Trophoblast cell (in vitro differentiated cells and primary cell): ENCODE data around the gene OR6J1. TPM values are rescaled to one million over a fixed set of nuclear protein-coding genes. Genes with fewer than 3 reads are reported as not detected.
A peak's percentile ranks its signal among the peaks of the same experiment; 100 is the strongest.

Experiments
- DNase-seq, 2 donors: peaks; one replicate each; pipeline ENCODE4 v3.0.0-alpha.2; 2016
- H2AFZ ChIP-seq: 2 replicates; pipeline ENCODE4 v1.6.1; 2013; ENCODE audit warnings: low read length, moderate library complexity, mild to moderate bottlenecking; ENCODE audit not compliant: insufficient read depth, poor library complexity
- H2AK5ac ChIP-seq: 2 replicates; pipeline ENCODE4 v1.6.1; 2013; ENCODE audit warnings: mild to moderate bottlenecking, low read length
- H2BK120ac ChIP-seq: 2 replicates; pipeline ENCODE4 v1.6.1; 2013; ENCODE audit warnings: low read length, mild to moderate bottlenecking, moderate library complexity; ENCODE audit not compliant: insufficient read depth, poor library complexity
- H2BK12ac ChIP-seq: 2 replicates; pipeline ENCODE4 v1.6.1; 2013; ENCODE audit warnings: mild to moderate bottlenecking, low read length, moderate library complexity
- H2BK5ac ChIP-seq: 2 replicates; pipeline ENCODE4 v1.6.1; 2013; ENCODE audit warnings: low read length, low read depth, moderate library complexity, mild to moderate bottlenecking; ENCODE audit not compliant: poor library complexity
- H3K14ac ChIP-seq: 2 replicates; pipeline ENCODE4 v1.6.1; 2013; ENCODE audit warnings: mild to moderate bottlenecking, low read length
- H3K18ac ChIP-seq: 2 replicates; pipeline ENCODE4 v1.6.1; 2013; ENCODE audit warnings: mild to moderate bottlenecking, low read length
- H3K23ac ChIP-seq: 2 replicates; pipeline ENCODE4 v1.6.1; 2013; ENCODE audit warnings: low read length
- H3K27ac ChIP-seq: 2 replicates; pipeline ENCODE4 v1.5.1; 2013; ENCODE audit warnings: low read depth, mild to moderate bottlenecking, inconsistent platforms, low read length, moderate library complexity
- H3K27me3 ChIP-seq: 2 replicates; pipeline ENCODE4 v1.6.1; 2013; ENCODE audit warnings: inconsistent platforms, mild to moderate bottlenecking, low read length, moderate library complexity; ENCODE audit not compliant: insufficient read depth
- H3K36me3 ChIP-seq, 2 experiments: 1 replicate in 1 of 2; 2 replicates in 1 of 2; pipeline ENCODE4 v1.6.1; 2013; ENCODE audit warnings: low read length in 2 of 2, mild to moderate bottlenecking in 2 of 2, moderate library complexity in 1 of 2; ENCODE audit not compliant: insufficient read depth in 2 of 2, control insufficient read depth in 1 of 2
- H3K4ac ChIP-seq: 2 replicates; pipeline ENCODE4 v1.6.1; 2013; ENCODE audit warnings: low read depth, mild to moderate bottlenecking, low read length, moderate library complexity
- H3K4me1 ChIP-seq, 2 experiments: 1 replicate in 1 of 2; 2 replicates in 1 of 2; pipeline ENCODE4 v1.6.1; 2013; ENCODE audit warnings: low read length in 2 of 2, mild to moderate bottlenecking in 2 of 2, moderate library complexity in 1 of 2; ENCODE audit not compliant: insufficient read depth in 2 of 2, control insufficient read depth in 1 of 2
- H3K4me2 ChIP-seq: 2 replicates; pipeline ENCODE4 v1.6.1; 2013; ENCODE audit warnings: inconsistent platforms, mild to moderate bottlenecking, low read length, moderate library complexity
- H3K4me3 ChIP-seq: 2 replicates; pipeline ENCODE4 v1.5.1; 2013; ENCODE audit warnings: mild to moderate bottlenecking, low read depth, low read length, inconsistent platforms
- H3K79me1 ChIP-seq: one replicate; pipeline ENCODE4 v1.6.1; 2013; ENCODE audit warnings: low read length
- H3K79me2 ChIP-seq: 2 replicates; pipeline ENCODE4 v1.6.1; 2013; ENCODE audit warnings: low read length, mild to moderate bottlenecking; ENCODE audit not compliant: control insufficient read depth, insufficient read depth, poor library complexity
- H3K9ac ChIP-seq: 2 replicates; pipeline ENCODE4 v1.6.1; 2013; ENCODE audit warnings: mild to moderate bottlenecking, low read length
- H3K9me3 ChIP-seq: 2 replicates; pipeline ENCODE4 v1.6.1; 2013; ENCODE audit warnings: low read depth, mild to moderate bottlenecking, control low read depth, inconsistent platforms, low read length; ENCODE audit not compliant: insufficient read depth
- H4K12ac ChIP-seq: 2 replicates; pipeline ENCODE4 v1.6.1; 2013; ENCODE audit warnings: low read depth, mild to moderate bottlenecking, low read length, moderate library complexity
- H4K8ac ChIP-seq: 2 replicates; pipeline ENCODE4 v1.6.1; 2013; ENCODE audit warnings: low read depth, mild to moderate bottlenecking, low read length, moderate library complexity
- H4K91ac ChIP-seq: one replicate; pipeline ENCODE4 v1.6.1; 2013; ENCODE audit warnings: low read depth, mild to moderate bottlenecking, low read length, moderate library complexity
- WGBS: extraction: QIAGEN DNeasy Blood & Tissue Kit; methylation state at CpG from one replicate; pipeline ENCODE4 v1.1.7; 2013; ENCODE audit warnings: missing lambda C conversion rate; ENCODE audit not compliant: insufficient read length, insufficient coverage; ENCODE audit errors: extremely low coverage; 5-methylcytosine and 5-hydroxymethylcytosine counted together
- polyA plus RNA-seq: library from polyadenylated mRNA; stranded (reverse); fragments of 200-250 nt; gene quantifications from 2 replicates; pipeline ENCODE4 v1.2.3, GENCODE V29; 2013

OR6J1 gene
- not detected in 2 replicates for polyA plus RNA-seq

GRCh38 chr14:22644305-22644635 is at the start of gene OR6J1:
Gene OR6J1, minus strand, starts transcription at chr14:22644352. Its CDS starts 9,541 bp downstream, at chr14:22634811.
- Histone ChIP-seq H2AFZ (no peak within 1 kb of the TSS), H3K36me3 (no peaks in the 10 kb centered on the region), H3K9me3 (no peaks in the 10 kb centered on the region), H3K4me3 (no peak within 1 kb of the TSS), H3K4me1 (no peaks in the 10 kb centered on the region), H3K79me2 (no peaks in the 10 kb centered on the region), H3K18ac (no peak within 1 kb of the TSS), H3K27me3 (no peaks in the 10 kb centered on the region), H4K12ac (no peak within 1 kb of the TSS), H2BK5ac (no peak within 1 kb of the TSS), H3K14ac (no peak within 1 kb of the TSS), H3K4ac (no peak within 1 kb of the TSS), H4K91ac (no peak within 1 kb of the TSS), H4K8ac (no peak within 1 kb of the TSS), H3K23ac (no peak within 1 kb of the TSS), H2BK120ac (no peak within 1 kb of the TSS), H3K9ac (no peak within 1 kb of the TSS), H3K27ac (no peak within 1 kb of the TSS), H3K4me2 (no peak within 1 kb of the TSS), H3K79me1 (no peaks in the 10 kb centered on the region), H2AK5ac (no peak within 1 kb of the TSS), H2BK12ac (no peak within 1 kb of the TSS)
- WGBS: no CpG with 5 or more reads among the region's 1 CpG
- no peak for DNase-seq

GRCh38 chr14:22692194-22692593 is 48.0 kb upstream of the OR6J1 start:
- Histone ChIP-seq H4K12ac (no peak overlapping the region), H2AK5ac (no peak overlapping the region), H2BK12ac (no peak overlapping the region), H2BK5ac (no peak overlapping the region), H2BK120ac (no peak overlapping the region), H3K36me3 (no peaks in the 10 kb centered on the region), H3K9me3 (no peaks in the 10 kb centered on the region), H3K14ac (no peak overlapping the region), H3K9ac (no peak overlapping the region), H4K91ac (no peak overlapping the region), H3K18ac (no peak overlapping the region), H3K4me2 (no peak overlapping the region), H2AFZ (no peak overlapping the region), H3K4me3 (no peak overlapping the region), H3K27me3 (no peaks in the 10 kb centered on the region), H3K79me1 (no peaks in the 10 kb centered on the region), H4K8ac (no peak overlapping the region), H3K4ac (no peak overlapping the region), H3K4me1 (peaks cover 0 to 2% of the 10 kb centered on the region in 2 experiments), H3K79me2 (no peaks in the 10 kb centered on the region), H3K23ac (no peak overlapping the region), H3K27ac (no peak overlapping the region)
- DNase-seq: no peak

- no peak overlapping the region for H3K14ac ChIP-seq
- no peak overlapping the region for H3K4me2 ChIP-seq
- H4K12ac ChIP-seq: no peak overlapping the region
- H3K27me3 ChIP-seq: no peaks in the 10 kb centered on the region
- H2AK5ac ChIP-seq: no peak overlapping the region
- no peak overlapping the region for H3K18ac ChIP-seq
- H2BK12ac ChIP-seq: no peak overlapping the region
- H3K23ac ChIP-seq: no peak overlapping the region
- no peak overlapping the region for H4K8ac ChIP-seq
- H3K27ac ChIP-seq: no peak overlapping the region
- no peaks in the 10 kb centered on the region for H3K9me3 ChIP-seq
- H2BK120ac ChIP-seq: no peak overlapping the region
- H3K4me1 ChIP-seq: peaks cover 0 to 2% of the 10 kb centered on the region in 2 experiments
- no peak overlapping the region for H2BK5ac ChIP-seq
- no peak overlapping the region for H3K4me3 ChIP-seq
- H3K9ac ChIP-seq: no peak overlapping the region
- H3K36me3 ChIP-seq: no peaks in the 10 kb centered on the region
- H3K4ac ChIP-seq: no peak overlapping the region
- H2AFZ ChIP-seq: no peak overlapping the region
- peak in 1 of 2 donors; percentile 24 for DNase-seq
- H3K79me1 ChIP-seq: no peaks in the 10 kb centered on the region
- no peaks in the 10 kb centered on the region for H3K79me2 ChIP-seq
- no CpG with 5 or more reads among the region's 2 CpGs for WGBS
- no peak overlapping the region for H4K91ac ChIP-seq
Measured at GRCh38 chr14:22691171-22691570, 47.0 kb upstream of the OR6J1 start.

GRCh38 chr14:22689199-22689598 is 45.0 kb upstream of the OR6J1 start:
- Histone ChIP-seq H4K91ac (no peak overlapping the region), H3K9ac (no peak overlapping the region), H3K4me1 (peaks cover 0 to 4% of the 10 kb centered on the region in 2 experiments), H2AK5ac (no peak overlapping the region), H3K4me2 (no peak overlapping the region), H4K12ac (no peak overlapping the region), H3K23ac (no peak overlapping the region), H3K36me3 (no peaks in the 10 kb centered on the region), H3K79me1 (no peaks in the 10 kb centered on the region), H3K18ac (no peak overlapping the region), H3K14ac (no peak overlapping the region), H3K4ac (no peak overlapping the region), H2BK5ac (no peak overlapping the region), H3K4me3 (no peak overlapping the region), H2AFZ (no peak overlapping the region), H3K9me3 (no peaks in the 10 kb centered on the region), H4K8ac (no peak overlapping the region), H3K27ac (no peak overlapping the region), H3K79me2 (no peaks in the 10 kb centered on the region), H2BK12ac (no peak overlapping the region), H2BK120ac (no peak overlapping the region), H3K27me3 (no peaks in the 10 kb centered on the region)
- DNase-seq: peak; percentile 85 to 87
- WGBS: no CpG with 5 or more reads among the region's 1 CpG
